GM21360 (cell line): ENCODE measurements around the gene CES1.
"Not testable (repeated sequence)": the region's sequence is repeated elsewhere in the genome, so short reads cannot be mapped to it uniquely, and the experiment has no call there.

ENCODE experiments used
- ATAC-seq: cut with Tn5 transposase; IDR thresholded peaks from one replicate; pipeline ENCODE4 v1.9.1; 2021; ENCODE audit warnings: mild to moderate bottlenecking, moderate library complexity; ENCODE audit not compliant: unreplicated experiment

The CES1 gene

GRCh38 chr16:55792934-55793374 is 39.9 kb downstream of the CES1 start:
- not testable (repeated sequence) for ATAC-seq

DNA sequence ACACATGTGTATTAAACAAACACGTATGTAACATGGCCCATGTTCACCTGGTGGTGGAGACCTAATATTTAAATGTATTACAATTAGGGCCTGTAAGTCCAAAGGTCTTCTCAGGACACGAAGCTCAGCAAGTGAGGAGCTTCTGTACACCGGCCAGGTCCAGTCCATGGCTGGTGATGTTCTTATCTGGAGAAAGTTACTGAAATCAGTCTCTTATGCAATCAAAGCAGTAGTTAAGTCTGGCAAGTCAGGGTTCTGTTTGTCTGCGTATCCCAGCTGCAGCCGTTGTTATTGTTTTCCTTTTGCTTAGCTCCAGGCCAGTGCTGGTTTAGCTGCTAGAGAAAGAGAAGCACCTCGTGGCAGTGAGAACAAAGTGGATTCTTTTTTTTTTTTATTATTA is 41.4 kb downstream of the CES1 start:
- not testable (repeated sequence) for ATAC-seq

GRCh38 chr16:55790240-55790639 is 42.7 kb downstream of the CES1 start:
- not testable (repeated sequence) for ATAC-seq

DNA sequence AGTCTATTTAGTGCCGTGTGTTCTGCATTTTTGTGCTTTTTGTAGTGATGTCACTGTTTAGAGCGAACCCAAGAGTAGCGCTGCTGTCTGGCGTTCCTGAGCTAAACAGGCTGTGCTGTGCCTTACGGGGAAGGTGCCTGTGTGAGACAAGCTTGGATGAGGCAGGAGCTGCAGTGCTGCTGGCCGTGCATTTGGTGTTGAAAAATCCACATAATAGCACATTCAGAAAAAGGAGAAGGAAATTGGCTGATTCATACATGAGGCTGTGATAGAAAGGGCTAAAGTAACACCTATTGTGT is 50.2 kb downstream of the CES1 start:
- ATAC-seq: not testable (repeated sequence)

GRCh38 chr16:55782091-55782792 is 50.7 kb downstream of the CES1 start:
- ATAC-seq: not testable (repeated sequence)

DNA sequence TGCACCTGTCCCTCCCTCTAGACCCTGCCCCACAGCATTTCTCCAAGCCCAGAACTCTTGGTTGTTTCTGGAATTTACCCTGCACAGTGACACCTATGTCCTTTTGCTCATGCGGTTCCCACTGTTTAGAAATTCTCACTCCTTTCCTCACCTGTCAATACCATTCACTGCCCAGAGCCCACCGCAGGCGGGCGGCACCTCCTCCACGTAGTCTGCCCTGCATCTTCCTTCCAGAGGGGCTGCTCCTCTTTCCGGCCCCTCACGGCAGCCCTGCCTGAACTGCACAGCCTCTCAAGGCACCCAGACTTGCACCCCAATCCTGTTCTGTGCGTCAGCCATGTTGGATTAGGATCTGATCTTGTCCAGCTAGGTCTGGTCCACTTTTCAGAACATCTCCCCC is 51.4 kb downstream of the CES1 start:
- not testable (repeated sequence) for ATAC-seq

DNA sequence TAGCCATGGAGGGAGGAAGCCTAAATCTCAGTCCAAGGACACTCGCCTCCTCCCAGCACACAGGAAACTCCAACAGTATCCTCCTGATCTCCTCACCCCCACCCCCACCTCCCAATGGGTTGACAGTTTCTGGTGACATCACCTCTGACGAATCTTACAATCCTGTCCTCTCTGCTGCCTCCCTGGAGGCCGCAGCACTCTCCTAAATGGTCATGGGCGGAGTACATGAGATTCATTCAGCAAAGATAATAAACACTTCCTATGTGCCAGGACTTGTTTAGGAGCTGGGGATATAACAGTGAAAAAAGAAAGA is 52.8 kb downstream of the CES1 start:
- not testable (repeated sequence) for ATAC-seq

DNA sequence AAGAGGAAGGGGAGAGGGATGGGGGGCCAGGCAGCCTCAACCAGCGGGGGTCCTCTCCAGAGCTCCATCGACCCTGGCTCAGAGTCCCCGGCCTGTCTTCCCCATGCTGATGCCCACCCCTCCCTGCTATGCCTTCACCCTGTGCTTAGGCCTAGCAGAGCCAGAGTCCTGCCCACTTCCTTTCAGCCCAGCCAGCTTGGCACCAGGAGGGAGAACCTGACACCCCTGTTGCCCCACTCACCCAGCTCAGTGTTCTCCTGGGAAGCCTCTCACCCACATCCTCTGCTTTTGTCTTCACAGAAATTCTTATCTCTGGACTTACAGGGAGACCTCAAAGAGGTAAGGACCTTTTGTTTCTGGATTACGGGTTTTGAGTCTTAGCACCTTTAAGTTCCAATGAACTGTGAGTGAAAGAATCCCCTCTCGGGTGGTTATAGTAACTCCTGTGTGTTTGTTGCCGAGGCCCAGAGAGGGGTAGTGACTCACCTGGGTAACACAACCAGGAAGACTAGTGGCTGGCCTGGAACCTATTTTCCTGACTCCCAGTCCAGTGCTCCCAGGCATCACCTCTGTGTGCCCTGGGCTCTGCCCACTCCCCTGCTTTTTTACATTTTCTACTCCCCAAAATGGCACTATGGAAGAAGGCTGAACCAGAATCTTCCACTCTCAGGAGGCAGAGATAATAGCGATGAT is 53.3 kb downstream of the CES1 start:
- no peak for ATAC-seq

DNA sequence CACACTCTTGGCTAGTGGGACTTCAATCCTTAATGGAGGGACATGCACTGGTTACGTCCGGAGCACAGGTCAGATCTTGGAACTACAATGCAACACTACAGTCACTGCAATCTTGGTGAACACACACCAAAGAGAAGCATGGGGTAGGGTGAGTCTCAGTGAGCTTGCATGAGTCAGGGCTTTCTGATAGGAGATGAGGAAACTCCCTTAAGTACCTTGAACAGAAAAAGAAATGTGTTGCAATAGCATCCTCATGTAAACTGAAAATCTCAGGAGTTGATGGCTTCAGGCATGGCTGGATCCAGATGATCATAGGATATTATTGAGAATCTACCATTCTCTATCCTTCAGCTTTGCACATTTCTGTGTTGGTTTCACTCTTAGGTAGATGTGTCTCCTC is 54.1 kb downstream of the CES1 start:
- no peak for ATAC-seq

- no peak for ATAC-seq
These were observed 57.0 kb downstream of the CES1 start for GRCh38 chr16:55775857-55776256.

GRCh38 chr16:55773859-55774549 is 58.9 kb downstream of the CES1 start:
- ATAC-seq: no peak

GRCh38 chr16:55765161-55765560 is 67.7 kb downstream of the CES1 start:
- no peak for ATAC-seq

GRCh38 chr16:55760310-55761001 is 72.4 kb downstream of the CES1 start:
- no peak for ATAC-seq

DNA sequence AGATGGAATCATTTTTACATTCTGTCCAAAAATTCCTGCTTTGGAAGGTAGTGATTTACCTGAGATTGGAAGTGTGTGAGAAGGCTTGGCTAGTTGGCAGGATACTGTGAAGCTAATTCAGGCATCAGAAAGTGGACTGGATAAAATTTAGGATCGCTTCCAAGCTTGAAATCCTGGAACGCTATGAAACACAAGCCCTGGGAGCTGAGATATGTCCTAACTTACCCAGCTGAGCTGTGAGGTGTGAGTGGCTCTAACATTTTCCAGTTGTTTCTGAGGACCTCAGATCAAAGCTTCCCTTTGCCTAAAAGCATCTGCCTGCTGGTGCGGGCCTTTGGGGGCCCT is 73.0 kb downstream of the CES1 start:
- ATAC-seq: not testable (repeated sequence)

GRCh38 chr16:55757595-55758527 is 75.0 kb downstream of the CES1 start:
- ATAC-seq: not testable (repeated sequence)

DNA sequence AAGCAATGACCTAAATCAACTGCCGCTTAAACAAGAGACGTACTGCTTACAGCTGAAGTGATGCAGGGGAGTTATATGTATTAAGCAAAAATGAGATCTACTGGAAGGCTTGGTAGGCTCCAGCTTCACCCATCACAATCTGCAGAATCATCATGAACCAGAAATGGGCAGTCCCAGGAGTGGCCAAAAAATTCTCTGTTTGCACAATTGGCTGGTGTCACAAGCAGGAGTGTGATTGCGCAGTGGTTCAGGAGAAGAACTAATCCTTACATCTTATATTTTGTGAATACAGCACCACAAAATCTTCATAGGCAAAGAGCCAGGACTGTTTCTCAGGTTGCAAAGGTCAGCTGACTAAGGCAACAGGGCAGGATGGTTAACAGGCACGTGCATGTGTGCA is 75.9 kb downstream of the CES1 start:
- no peak for ATAC-seq

DNA sequence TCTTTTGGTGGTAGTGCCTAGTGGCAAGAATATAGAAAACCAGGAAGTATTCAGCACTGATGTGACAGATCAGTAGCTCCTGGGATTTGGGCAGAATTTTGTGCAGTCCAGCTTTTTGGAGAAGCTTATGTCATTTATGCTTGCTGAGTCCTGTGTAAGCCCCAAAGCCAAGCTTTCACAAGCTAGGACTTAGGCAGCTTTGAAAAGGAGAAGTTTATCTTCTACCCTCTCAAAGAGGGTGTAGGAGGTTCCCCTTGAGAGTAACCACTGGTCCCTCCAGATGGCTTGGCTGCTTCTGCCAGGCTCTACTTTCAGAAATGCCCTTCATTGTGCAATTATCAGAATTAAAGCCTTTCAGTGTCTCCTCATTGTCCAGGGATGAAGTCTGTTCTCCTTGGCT is 78.8 kb downstream of the CES1 start:
- no peak for ATAC-seq

DNA sequence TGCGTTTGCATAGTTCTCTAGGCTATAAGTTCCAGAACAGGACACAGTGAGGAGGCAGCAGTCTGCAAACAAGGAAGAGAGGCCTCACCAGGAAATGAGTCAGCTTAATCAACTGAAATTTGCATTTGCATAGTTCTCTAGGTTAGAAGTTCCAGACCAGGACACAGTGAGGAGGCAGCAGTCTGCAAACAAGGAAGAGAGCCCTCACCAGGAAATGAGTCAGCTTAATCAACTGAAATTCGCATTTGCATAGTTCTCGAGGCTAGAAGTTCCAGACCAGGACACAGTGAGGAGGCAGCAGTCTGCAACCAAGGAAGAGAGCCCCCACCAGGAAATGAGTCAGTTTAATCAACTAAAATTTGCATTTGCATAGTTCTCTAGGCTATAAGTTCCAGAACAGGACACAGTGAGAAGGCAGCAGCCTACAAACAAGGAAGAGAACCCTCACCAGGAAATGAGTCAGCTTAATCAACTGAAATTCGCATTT is 79.7 kb downstream of the CES1 start:
- ATAC-seq: not testable (repeated sequence)
